ENCODE measurements around the gene TCOF1.

The TCOF1 gene

DNA sequence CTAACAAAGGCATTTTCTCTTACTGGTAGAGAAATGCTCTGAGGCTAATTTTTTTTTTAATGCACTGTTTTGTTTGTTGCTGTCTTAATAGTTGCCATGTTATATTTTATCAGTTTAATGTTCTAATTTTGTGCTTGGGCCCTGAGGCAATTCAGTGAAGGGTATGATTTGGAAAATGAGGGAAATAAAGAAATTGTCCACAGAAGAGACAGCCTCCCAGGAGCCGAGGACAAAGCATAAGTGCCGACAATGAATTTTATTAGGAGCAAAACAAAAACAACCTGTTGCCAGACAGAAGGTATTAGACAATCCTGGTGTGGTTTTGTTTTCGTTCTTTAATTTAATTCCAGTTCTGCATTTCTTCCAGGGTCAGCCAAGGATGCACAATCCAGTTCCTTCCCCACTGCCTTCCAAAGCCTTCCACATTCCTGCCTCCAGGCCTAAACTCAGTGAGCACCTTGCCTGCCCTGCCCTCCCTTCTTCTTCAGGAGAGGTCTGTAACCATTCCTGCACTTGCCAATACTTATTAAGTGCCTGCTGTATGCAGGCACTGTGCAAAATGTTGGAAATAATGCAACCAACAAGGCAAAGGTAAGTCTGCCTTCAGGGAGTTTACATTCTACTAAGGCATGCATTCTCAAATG, 4.3 kb upstream of the TCOF1 start:
- no peak for DNase-seq

DNA sequence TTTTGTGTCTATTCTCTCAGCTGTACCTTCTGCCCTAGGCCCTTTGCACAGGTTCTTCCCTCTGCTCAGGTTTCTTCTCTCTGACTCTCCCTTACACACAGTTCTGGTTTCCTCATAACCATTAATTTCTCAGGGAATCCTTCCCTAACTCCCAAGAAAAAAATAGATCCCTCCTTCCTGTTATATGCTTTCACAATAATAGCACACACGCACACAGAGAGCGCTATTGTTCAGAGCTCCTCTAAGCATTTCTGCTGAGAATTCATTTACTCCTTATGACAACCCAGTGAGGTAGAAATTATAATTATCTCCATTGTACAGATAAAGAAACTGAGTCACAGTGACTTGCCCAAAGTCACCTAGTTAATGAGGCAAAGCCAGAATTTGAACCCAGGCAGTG, 1.7 kb upstream of the TCOF1 start:
- no peak for DNase-seq

DNA sequence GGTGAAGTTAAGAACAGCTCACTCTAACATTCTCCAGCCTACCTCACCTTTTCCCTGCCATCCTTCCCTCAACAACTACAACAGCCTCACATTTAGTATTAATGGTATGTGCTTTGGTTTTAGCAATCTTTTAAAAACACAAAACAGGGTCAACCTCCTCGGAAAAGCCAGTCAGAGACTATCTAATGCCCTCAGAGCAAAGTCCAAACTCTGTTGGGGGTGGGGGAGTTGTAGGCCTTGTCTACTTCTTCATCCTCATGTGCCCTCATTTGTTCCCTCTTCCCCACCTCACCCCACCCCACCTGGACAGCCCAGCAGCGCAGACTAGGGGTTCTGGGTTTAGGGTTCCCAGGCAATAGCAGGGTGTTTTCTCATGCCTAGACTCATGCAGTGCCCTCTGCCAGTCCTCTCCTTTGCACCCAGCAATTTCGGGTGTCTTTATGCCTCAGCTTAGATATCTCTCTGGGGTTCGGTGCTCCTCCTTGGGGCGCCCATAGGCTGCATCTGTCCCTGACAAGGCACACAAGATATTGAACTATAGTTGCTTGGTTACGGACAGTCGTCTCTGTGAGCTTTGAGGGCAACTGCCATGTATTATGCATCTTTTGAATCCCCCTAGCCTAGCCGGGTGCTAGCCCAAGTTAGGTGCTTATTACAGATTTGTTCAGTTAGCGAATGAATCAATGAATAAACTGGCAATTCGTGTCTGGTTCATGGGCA, 762 bp upstream of the TCOF1 start:
- DNase-seq, result no peak

DNA sequence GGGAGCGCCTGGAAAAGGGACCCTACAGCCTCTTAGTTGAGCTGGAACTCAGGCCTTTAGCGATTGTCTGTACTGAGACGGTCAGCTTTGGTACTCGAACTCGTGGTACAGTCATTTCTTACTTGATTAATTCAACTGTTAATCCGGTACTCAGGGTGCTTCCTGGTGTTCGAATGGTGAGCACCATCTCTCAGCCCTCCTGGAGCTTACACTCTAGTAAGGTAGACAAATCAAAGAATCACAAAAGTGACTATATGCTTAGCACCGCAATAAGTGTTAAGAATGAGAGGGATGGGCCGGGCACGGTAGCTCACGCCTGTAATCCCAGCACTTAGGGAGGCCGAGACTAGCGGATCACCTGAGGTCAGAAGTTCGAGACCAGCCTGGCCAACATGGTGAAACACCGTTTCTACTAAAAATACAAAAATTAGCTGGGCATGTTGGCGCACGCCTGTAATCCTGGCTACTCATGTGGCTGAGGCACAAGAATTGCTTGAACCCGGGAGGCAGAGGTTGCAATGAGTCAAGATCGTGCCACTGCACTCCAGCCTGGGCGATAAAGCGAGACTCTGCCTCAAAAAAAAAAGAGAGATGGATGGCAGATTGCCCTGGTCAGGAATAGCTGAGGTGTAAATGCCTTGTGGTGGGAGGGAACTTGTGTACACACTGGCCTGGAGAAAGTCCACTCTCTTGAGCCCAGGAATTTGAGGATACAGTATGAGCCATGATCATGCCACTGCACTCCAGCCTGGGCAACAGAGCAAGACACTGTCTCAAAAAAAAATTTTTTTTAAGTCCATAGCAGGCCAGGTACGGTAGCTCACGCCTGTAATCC, 981 bp downstream of the TCOF1 start:
- DNase-seq, result no peak

DNA sequence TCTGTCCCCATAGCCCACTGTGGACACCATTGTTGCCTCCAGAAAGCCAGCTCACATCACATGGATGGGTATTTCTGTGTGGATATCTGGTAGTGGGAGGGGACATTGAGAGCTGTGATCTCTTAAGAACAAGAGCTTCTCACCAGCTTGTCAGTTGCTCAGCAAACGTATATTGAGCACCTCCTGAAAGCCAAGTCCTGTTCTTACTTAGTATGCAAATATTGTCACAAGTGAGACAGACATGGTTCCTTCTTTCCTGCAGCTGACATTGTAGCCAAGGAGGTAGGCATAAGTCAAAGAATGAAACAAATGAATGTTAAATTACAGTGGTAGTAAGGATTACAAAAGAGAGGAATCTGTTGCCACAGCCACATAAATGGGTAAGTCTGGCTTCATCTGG, 3.8 kb downstream of the TCOF1 start:
- no peak for DNase-seq

DNA sequence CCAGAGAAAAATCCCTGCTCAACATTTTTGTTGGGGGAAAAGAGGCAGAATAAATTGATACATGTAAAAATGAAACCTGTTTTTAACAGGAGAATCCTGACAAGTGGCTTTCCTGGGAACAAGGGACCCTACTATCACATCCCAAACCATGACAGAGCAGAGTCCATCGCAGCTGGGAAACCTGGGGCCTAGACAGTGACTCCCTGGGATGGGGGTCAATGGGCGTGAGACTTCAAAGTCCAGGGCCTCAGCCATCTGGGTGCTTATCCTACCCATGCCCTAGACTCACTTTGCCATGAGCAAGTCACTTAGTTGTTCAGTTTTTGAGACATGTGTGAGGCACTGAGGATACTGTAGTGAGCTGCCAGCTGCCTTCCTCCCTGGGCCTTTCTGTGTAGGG, 5.7 kb downstream of the TCOF1 start:
- DNase-seq, result no peak

DNA sequence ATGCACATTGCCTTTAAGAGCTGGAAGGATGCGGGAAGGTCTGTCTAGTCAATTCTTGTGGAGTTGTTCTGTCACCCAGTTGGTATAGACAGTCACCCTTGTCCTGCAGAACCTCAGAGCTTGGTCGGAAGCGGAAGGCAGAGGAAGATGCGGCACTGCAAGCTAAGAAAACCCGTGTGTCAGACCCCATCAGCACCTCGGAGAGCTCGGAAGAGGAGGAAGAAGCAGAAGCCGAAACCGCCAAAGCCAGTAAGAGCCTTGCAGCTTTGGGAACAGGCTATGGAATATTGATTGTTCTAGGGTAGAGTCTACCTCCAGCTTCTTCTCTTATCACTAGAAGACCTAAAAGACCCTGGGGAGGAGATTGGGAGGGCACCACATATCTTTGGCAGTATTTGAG, 6.5 kb downstream of the TCOF1 start:
- DNase-seq, result no peak

DNA sequence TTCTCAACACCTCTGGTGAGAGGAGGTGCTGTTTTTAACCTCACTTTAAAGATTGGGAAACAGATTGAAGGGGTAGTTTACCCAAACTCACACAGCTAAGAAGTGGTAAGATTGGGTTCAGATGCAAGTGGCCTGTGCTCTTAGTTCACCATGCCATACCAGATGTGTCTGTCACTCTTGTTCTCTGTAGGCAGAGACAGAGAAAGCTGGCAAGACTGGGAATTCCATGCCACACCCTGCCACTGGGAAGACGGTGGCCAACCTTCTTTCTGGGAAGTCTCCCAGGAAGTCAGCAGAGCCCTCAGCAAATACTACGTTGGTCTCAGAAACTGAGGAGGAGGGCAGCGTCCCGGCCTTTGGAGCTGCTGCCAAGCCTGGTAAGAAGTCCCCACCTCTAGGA, 11.0 kb downstream of the TCOF1 start:
- no peak for DNase-seq

DNA sequence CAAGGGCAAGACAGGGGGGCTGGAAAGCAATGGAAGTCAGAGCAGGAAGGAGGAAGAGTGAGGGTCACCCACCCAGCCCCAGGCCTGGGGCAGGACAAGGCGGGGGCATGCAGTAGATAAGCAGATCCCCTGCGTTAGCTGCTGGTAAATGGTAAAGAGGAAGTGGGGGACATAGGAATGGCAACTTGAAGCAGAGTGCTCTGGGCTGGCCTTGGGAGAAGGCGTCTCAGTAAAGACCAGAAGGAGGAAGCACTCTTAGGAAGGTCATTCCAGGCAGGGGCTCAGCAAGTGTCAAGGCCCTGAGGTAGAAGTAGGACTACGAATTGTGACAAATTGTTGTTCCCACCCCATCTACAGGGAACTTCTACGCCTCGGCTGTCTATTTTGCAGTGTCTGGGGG, 15.1 kb downstream of the TCOF1 start:
- DNase-seq, result no peak

DNA sequence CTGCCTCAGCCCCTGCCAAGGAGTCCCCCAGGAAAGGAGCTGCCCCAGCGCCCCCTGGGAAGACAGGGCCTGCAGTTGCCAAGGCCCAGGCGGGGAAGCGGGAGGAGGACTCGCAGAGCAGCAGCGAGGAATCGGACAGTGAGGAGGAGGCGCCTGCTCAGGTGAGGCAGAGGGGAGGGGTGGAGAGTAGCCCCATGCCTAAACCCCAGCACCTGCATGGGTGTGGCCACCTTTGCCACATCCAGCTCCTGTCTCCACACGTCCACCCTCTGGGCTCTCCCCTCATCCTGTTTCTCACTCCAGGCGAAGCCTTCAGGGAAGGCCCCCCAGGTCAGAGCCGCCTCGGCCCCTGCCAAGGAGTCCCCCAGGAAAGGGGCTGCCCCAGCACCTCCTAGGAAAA, 17.2 kb downstream of the TCOF1 start:
- no peak for DNase-seq

DNA sequence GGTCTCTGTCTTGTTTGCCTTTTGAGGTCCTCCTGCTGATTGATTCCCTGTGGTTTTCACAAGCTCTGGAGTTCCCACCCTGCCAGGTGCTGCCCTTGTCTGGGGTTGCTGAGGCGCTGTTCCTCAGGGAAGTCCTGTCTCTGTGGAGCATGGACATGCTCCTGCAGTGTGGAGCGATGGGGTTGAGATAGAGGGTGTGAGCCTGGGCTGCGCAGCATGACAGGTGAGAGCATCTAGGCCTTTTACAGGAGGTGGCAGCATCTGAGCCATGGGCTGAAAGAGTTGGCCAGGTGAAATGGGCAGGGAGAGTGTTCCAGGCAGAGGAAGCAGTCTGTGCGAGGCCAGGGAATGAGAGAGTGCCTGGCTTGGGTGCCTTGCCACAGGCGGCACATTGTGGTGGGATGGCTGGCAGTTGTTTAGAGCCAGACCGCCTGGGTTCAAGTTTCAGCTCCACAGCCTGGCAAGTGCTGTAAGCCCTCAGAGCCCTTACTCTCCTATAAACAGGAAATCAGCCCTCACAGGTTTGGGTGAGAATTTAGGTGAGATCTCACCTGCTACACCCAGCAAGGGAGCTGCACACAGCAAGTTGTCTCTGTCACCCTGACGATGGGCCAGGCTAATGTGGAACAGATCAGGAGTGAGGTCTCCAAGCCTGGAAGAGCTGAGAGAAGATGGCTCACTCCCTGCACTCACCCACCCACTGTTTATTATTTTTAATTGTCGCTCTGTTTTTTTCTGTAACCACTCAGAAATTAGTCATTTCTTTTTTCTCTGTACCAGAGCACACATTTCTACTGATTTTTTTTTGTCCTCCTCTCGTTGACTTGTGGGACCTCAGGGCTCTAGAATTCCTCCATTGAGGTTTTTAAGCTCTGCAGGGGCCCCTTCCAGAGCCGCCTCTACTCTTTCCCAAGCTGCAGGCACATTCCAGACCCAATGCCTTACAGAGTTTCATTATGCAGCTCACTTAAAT, 19.6 kb downstream of the TCOF1 start:
- no peak for DNase-seq

DNA sequence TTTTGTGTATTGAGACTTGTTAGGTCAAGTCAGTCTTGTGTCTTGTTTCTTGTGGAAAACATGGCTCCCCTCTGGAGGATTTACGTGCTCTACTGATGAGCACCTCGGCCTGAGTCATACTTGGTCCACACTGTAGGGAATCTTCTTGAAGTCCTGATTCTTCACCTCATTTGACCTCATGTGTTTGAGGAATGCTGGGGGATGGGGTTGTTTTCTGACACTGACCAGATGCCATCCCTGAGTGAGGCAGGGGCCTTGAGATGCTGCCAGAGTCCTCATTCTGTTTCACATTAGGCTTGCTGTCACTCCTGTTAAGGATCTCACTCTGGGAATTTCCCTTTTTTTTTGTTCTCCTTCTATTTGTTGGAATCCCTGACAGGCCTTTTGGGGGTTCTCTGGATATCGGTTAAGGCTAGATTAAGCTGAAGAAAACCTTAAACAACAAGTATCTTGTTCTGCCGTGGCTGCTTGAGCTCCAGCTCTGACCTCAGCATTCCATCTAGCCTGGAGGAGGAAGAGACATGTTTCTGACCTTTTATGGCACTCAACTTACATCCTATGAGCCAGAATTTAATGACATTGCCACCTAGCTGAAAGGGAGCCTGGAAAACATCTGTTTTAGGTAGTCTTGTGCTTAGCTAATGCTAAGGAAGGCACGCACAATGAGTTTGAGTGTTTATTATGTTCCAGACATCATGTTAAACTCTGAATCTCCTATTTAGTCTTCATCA, 20.6 kb downstream of the TCOF1 start:
- DNase-seq, result no peak

DNA sequence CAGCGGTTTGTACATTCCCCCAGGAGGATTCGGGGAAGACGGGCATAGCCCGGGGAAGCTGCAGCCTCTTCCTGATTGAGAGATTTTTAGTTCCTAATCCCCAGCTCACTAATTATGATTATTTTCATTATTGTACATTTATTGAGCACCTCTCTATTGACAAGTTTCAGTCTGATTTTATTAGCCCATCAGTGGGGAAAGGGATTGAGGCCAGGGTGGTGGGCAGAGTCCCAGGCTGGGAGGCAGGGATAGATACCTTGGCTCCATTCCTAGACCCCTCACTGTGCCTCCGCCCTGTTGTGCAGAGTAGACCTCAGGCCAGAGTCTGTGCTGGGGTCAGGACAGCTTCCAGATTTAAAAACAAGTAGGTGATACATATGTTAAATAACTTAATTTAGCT, 27.2 kb downstream of the TCOF1 start:
- DNase-seq, result no peak

DNA sequence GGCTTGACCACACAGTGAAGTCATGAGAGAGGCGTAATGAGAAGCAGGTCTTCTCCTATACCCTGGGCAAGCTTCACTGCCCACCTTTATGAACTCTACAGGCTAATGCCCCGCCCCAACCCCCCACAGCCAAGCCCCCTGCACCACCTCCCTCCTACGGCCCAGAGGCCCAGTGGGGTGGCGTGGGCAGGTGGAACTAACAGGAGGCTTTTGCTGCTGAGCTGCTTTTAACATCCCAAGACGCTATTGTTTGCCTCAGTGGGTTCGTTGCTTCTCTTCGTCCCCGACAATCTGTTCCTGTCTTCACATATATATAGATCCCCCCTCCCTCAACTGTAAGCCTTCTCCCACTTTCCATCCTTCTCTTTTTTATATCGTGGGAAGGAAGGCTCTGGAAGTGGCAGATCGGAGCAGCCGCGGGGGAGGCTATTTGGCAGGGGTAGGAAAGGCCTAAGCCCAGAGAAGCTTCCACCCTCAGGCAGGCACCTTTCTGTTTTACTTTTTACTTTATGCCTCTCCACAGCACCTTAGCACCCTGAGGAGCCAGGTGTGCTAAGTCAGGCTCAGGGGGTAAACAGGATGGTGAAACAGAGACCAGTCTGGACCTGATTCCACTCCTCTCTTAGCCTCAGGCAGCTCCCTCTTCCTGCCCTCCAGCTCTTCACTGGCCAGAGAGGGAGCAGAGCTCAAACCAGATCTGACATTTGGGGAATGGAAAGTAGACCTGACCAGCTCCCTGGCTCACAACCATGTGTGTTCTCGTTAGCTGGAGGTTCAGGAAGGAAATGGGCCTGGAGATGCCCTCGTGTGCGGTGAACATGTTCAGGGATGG, 28.7 kb downstream of the TCOF1 start:
- DNase-seq, result peak in 1 of 2 donors; percentile 26

DNA sequence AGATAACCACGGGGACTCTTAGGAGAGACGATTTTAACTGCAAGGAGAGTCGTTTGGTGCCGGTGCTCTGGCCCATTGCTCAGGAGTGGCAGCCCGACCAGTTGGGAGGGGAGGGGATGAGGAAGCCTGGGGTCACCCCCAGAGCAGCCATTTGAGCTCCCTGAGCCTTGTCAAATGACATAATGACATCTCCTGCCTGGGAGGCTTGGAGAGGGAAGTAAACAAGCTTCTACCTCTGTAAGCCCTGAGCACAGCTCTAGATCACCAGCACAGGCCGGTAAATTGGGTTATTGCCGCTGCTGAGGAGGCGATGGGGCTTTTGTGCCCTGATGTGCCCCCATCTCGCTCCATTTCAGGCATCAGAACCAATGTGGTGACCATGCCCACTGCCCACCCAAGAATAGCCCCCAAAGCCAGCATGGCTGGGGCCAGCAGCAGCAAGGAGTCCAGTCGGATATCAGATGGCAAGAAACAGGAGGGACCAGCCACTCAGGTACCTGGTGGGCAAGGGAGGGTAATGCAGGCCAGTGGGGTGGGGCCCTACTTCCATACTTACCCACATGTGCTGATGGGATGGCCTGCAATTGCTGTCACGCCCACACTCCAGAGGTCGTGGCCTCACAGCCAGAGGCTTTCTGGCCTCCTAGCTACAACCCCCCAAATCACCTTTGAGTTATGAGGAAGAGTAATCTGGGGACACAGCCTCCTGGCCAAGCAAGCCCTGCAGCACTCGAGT, 32.2 kb downstream of the TCOF1 start:
- DNase-seq, result no peak

DNA sequence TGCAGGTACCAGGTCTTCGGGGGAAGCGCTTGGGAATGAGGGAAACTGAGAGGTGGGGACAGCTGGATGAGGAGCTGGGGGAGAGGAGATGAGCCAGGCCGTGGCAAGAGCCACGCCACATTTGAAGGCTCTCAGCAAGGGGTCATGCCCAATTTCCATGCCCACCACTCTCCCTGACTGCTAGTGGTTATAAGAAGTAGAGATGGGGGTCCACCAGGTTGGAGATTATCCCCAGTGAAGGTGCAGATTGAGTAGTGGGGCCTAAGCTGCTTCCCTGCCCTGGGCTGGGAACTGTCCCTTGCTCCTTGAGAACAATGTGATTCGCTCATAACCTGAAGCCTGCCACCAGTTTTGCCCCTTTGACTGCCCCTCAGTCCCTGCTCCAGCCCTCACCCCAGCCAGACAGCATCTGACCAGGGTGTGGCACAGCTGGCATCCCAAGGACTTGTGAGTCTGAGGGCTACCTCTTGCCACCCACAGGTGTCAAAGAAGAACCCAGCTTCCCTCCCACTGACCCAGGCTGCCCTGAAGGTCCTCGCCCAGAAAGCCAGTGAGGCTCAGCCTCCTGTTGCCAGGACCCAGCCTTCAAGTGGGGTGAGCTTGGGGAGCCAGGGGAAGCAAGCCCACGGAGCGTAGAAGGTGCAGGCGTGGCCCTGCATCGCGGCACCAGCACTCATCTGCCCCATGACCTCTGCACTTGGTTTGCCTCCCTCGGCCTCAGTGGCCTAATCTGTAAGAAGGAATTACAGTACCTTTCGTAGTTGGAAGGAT, 33.8 kb downstream of the TCOF1 start:
- DNase-seq, result no peak

DNA sequence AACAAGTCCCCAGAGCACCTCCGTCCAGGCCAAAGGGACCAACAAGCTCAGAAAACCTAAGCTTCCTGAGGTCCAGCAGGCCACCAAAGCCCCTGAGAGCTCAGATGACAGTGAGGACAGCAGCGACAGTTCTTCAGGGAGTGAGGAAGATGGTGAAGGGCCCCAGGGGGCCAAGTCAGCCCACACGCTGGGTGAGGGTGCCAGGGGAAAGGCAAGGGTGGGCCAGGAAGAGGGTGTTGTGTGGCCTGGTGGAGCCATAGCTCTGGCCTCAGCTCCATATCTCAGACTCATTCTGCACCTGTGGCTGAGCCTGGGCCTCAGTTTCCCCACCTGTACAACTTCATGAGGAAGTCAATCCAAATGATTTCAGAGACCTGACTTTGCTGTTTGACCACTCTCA, 34.5 kb downstream of the TCOF1 start:
- no peak for DNase-seq

DNA sequence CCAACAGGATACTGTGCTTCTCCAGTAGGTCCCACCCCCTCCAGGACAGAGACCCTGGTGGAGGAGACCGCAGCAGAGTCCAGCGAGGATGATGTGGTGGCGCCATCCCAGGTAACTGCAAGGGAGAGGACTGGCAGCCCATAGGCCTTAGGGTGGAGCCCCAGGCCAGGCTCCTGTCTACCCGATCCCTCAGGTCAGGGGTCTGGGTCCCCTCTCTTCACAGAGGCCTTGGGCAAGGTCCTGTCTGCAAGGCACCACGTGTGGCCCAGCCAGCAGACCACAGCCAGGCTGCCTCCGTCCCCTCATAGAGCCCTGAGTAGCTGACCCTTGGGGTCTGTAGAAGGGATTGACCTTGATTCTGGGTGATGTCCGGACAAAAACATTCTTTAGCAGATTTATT, 35.2 kb downstream of the TCOF1 start:
- DNase-seq, result no peak

DNA sequence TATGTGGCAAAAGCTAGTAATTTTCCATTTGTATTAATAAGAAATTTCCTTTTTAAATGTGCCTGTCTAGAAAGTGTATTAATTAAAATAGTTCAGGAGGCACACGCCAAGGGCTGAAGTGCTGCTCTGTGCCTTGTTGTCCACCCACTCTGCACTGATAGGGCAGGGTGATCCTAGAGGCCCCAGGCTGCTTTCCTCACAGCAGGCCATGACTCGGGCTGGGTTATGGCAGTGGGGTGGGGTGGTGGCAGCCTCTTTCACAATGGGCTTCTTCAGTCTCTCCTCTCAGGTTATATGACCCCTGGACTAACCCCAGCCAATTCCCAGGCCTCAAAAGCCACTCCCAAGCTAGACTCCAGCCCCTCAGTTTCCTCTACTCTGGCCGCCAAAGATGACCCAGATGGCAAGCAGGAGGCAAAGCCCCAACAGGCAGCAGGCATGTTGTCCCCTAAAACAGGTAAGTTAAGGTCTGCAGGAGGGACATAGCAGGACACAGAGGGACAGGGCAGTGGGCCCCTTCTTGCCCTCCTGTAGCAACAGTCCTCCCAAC, 35.7 kb downstream of the TCOF1 start:
- DNase-seq, result no peak
